H1 (cell line): Measurements from ENCODE around the gene LRRK1. TPM values are rescaled to one million over a fixed set of nuclear protein-coding genes. Genes with fewer than 3 reads are reported as not detected.

Source experiments
- CTCF ChIA-PET: fragments of 300-600 bp; sonication (Branson Sonifier 250); formaldehyde crosslinking; loops from one replicate; lab custom pipeline; 2021; ENCODE audit not compliant: partially characterized antibody; lab: Charles Lee
- POLR2A ChIA-PET: fragments of 300-600 bp; sonication (Branson Sonifier 250); formaldehyde crosslinking; loops from one replicate; lab custom pipeline; 2021; ENCODE audit warnings: inconsistent platforms; ENCODE audit not compliant: partially characterized antibody; lab: Charles Lee
- DNase-seq, 2 experiments: peaks; one replicate each; pipeline versions ENCODE4 v3.0.0 to v3.0.0-alpha.2; 2010 to 2022; ENCODE audit warnings: low spot score in 2 of 2, low read depth in 1 of 2, mixed read lengths in 1 of 2
- FAIRE-seq: peaks from 2 replicates; lab custom pipeline; 2011; peaks lifted over from hg19 to GRCh38; lab: Jason Lieb, UNC
- H2AFZ ChIP-seq: 2 replicates; pipeline ENCODE4 v1.8.1; 2012; ENCODE audit warnings: low read length, inconsistent platforms
- H2AK5ac ChIP-seq: 2 replicates; pipeline ENCODE4 v1.6.1; 2013; ENCODE audit warnings: low read depth, low read length
- H2BK120ac ChIP-seq: replicated peaks from 2 replicates; pipeline ENCODE3; 2013; ENCODE audit warnings: low read depth, low read length, inconsistent platforms
- H2BK12ac ChIP-seq: 2 replicates; pipeline ENCODE4 v1.6.1; 2013; ENCODE audit warnings: low read depth, low read length
- H2BK15ac ChIP-seq: 2 replicates; pipeline ENCODE4 v1.6.1; 2013; ENCODE audit warnings: low read length
- H2BK20ac ChIP-seq: 2 replicates; pipeline ENCODE4 v1.6.1; 2013; ENCODE audit warnings: low read length
- H2BK5ac ChIP-seq: 2 replicates; pipeline ENCODE4 v1.6.1; 2013; ENCODE audit warnings: low read depth, low read length
- H3K14ac ChIP-seq: 2 replicates; pipeline ENCODE4 v1.6.1; 2013; ENCODE audit warnings: inconsistent platforms; ENCODE audit not compliant: insufficient read length
- H3K18ac ChIP-seq: 2 replicates; pipeline ENCODE4 v1.6.1; 2013; ENCODE audit warnings: low read length; ENCODE audit errors: extremely low read depth
- H3K23ac ChIP-seq: 2 replicates; pipeline ENCODE4 v1.6.1; 2013; ENCODE audit warnings: inconsistent platforms; ENCODE audit not compliant: insufficient read length
- H3K23me2 ChIP-seq: 2 replicates; pipeline ENCODE4 v1.6.1; 2013; ENCODE audit warnings: low read depth, low read length
- H3K27ac ChIP-seq: 2 replicates; pipeline ENCODE4 v1.6.1; 2011; ENCODE audit warnings: low read depth, low read length, inconsistent platforms
- H3K27me3 ChIP-seq, 4 experiments: replicated peaks in 1 of 4; 1 replicate in 1 of 4; 2 replicates in 3 of 4; pipeline versions ENCODE4 v1.6.1 to v1.8.1; 2011 to 2013; ENCODE audit warnings: low read length in 3 of 4, mild to moderate bottlenecking in 3 of 4, inconsistent platforms in 2 of 4, mixed read lengths in 2 of 4, moderate library complexity in 1 of 4; ENCODE audit not compliant: control insufficient read depth in 3 of 4, insufficient read depth in 3 of 4; ENCODE audit errors: extremely low read depth in 1 of 4
- H3K36me3 ChIP-seq, 4 experiments: 2 replicates each; pipeline versions ENCODE4 v1.6.1 to v1.8.1; 2011 to 2013; ENCODE audit warnings: mild to moderate bottlenecking in 4 of 4, low read length in 3 of 4, moderate library complexity in 2 of 4, control low read depth in 1 of 4, inconsistent platforms in 1 of 4; ENCODE audit not compliant: insufficient read depth in 4 of 4, control insufficient read depth in 2 of 4
- H3K4ac ChIP-seq: replicated peaks from 2 replicates; pipeline ENCODE3; 2013; ENCODE audit warnings: low read length, low read depth, mixed read lengths, inconsistent platforms; ENCODE audit not compliant: insufficient read length
- H3K4me1 ChIP-seq, 4 experiments: replicated peaks in 1 of 4; 1 replicate in 1 of 4; 2 replicates in 3 of 4; pipeline versions ENCODE4 v1.6.1 to v1.8.1; 2011 to 2013; ENCODE audit warnings: low read length in 3 of 4, inconsistent platforms in 2 of 4, mixed read lengths in 1 of 4; ENCODE audit not compliant: insufficient read depth in 4 of 4, control insufficient read depth in 3 of 4
- H3K4me2 ChIP-seq, 2 experiments: 2 replicates each; pipeline versions ENCODE4 v1.6.1 to v1.8.1; 2011 to 2013; ENCODE audit warnings: low read depth in 2 of 2, low read length in 2 of 2, control low read depth in 1 of 2, inconsistent platforms in 1 of 2, mild to moderate bottlenecking in 1 of 2; ENCODE audit not compliant: insufficient read depth in 1 of 2
- H3K4me3 ChIP-seq, 4 experiments: fragments of 200-600, 300-600 bp in 1 of 4; sonication (generic), shearing (Covaris generic), sonication (Bioruptor Twin) in 1 of 4; 2 replicates each; pipeline versions ENCODE4 v1.5.1 to v1.8.1; 2011 to 2016; ENCODE audit warnings: low read length in 4 of 4, low read depth in 3 of 4, control low read depth in 2 of 4, inconsistent platforms in 2 of 4, mild to moderate bottlenecking in 2 of 4, mixed read lengths in 1 of 4, moderate library complexity in 1 of 4; ENCODE audit not compliant: insufficient read depth in 2 of 4; ENCODE audit errors: extremely low read depth in 1 of 4
- H3K56ac ChIP-seq: replicated peaks from 2 replicates; pipeline ENCODE3; 2013; ENCODE audit warnings: low read depth, mild to moderate bottlenecking, mixed read lengths, low read length, inconsistent platforms; ENCODE audit not compliant: insufficient read length
- H3K79me1 ChIP-seq: 2 replicates; pipeline ENCODE4 v1.6.1; 2013; ENCODE audit warnings: low read depth, low read length, control low read depth
- H3K79me2 ChIP-seq, 2 experiments: 2 replicates each; pipeline versions ENCODE4 v1.6.1 to v1.8.1; 2012 to 2013; ENCODE audit warnings: low read length in 2 of 2, mild to moderate bottlenecking in 2 of 2, inconsistent platforms in 1 of 2; ENCODE audit not compliant: insufficient read depth in 2 of 2, control insufficient read depth in 1 of 2
- H3K9ac ChIP-seq, 4 experiments: replicated peaks in 1 of 4; 1 replicate in 1 of 4; 2 replicates in 3 of 4; pipeline versions ENCODE4 v1.6.1 to v1.8.1; 2011 to 2013; ENCODE audit warnings: low read depth in 3 of 4, low read length in 3 of 4, control low read depth in 2 of 4, mild to moderate bottlenecking in 2 of 4, moderate library complexity in 2 of 4, inconsistent platforms in 1 of 4; ENCODE audit errors: extremely low read depth in 1 of 4
- H3K9me3 ChIP-seq, 2 experiments: 2 replicates each; pipeline versions ENCODE4 v1.6.1 to v1.8.1; 2012 to 2013; ENCODE audit warnings: mild to moderate bottlenecking in 2 of 2, moderate library complexity in 2 of 2, control low read depth in 1 of 2, inconsistent platforms in 1 of 2, low read depth in 1 of 2, low read length in 1 of 2, mixed read lengths in 1 of 2; ENCODE audit not compliant: insufficient read depth in 2 of 2
- H4K20me1 ChIP-seq, 2 experiments: replicated peaks in 1 of 2; 2 replicates each; pipeline versions ENCODE3 to v1.8.1; 2011 to 2013; ENCODE audit warnings: inconsistent platforms in 2 of 2, low read length in 2 of 2, mild to moderate bottlenecking in 1 of 2; ENCODE audit not compliant: insufficient read depth in 2 of 2, control insufficient read depth in 1 of 2
- H4K5ac ChIP-seq: 2 replicates; pipeline ENCODE4 v1.6.1; 2013; ENCODE audit warnings: low read length, low read depth, mixed read lengths, inconsistent platforms; ENCODE audit not compliant: insufficient read length
- H4K8ac ChIP-seq: 2 replicates; pipeline ENCODE4 v1.8.0; 2013; ENCODE audit warnings: mild to moderate bottlenecking, moderate library complexity, low read length, inconsistent platforms; ENCODE audit not compliant: insufficient read depth; ENCODE audit errors: extremely low read depth
- H4K91ac ChIP-seq: replicated peaks from 2 replicates; pipeline ENCODE3; 2013; ENCODE audit warnings: low read length, mixed read lengths, inconsistent platforms; ENCODE audit not compliant: insufficient read length
- BCL11A ChIP-seq, 2 experiments: IDR thresholded peaks; one replicate each; pipeline ENCODE4 v1.6.1; 2011; ENCODE audit warnings: low read depth in 2 of 2, low read length in 2 of 2, mild to moderate bottlenecking in 2 of 2
- CBX5 ChIP-seq: fragments of 300-800, 300-1000 bp; sonication (generic); IDR thresholded peaks from 2 replicates; pipeline ENCODE4 v1.7.1; 2016; ENCODE audit warnings: antibody characterized with exemption, low read length, low read depth
- CBX8 ChIP-seq: fragments of 300-800, 300-1000 bp; sonication (generic); IDR thresholded peaks from 2 replicates; pipeline ENCODE4 v1.7.1; 2016; ENCODE audit warnings: low read depth, low read length, borderline replicate concordance
- KDM4A ChIP-seq: IDR thresholded peaks from one replicate; pipeline ENCODE4 v1.7.1; 2012; ENCODE audit warnings: low read depth, mild to moderate bottlenecking, moderate library complexity, low read length, inconsistent platforms; ENCODE audit not compliant: severe bottlenecking
- RBBP5 ChIP-seq: IDR thresholded peaks from 2 replicates; pipeline ENCODE4 v1.7.1; 2012; ENCODE audit warnings: low read depth, mild to moderate bottlenecking, inconsistent platforms, low read length, moderate library complexity, borderline replicate concordance
- RXRA ChIP-seq: IDR thresholded peaks from 2 replicates; pipeline ENCODE4 v1.6.1; 2011; ENCODE audit warnings: low read depth, mild to moderate bottlenecking, low read length, moderate library complexity; ENCODE audit not compliant: insufficient read depth
- TAF1 ChIP-seq: IDR thresholded peaks from 2 replicates; pipeline ENCODE4 v1.6.1; 2011; ENCODE audit warnings: mild to moderate bottlenecking, low read depth, low read length
- WGBS, 2 experiments: shearing (Covaris generic) in 1 of 2; methylation state at CpG; one replicate each; pipeline versions ENCODE4 v1.1.6 to v1.1.7; 2013 to 2015; ENCODE audit warnings: low lambda C conversion rate in 2 of 2, mixed read lengths in 2 of 2, inconsistent platforms in 1 of 2, low coverage in 1 of 2, missing lambda C conversion rate in 1 of 2; ENCODE audit not compliant: insufficient replicate concordance in 2 of 2, insufficient coverage in 1 of 2, insufficient read length in 1 of 2; ENCODE audit errors: extremely low coverage in 1 of 2, missing lambda C conversion rate in 1 of 2; 5-methylcytosine and 5-hydroxymethylcytosine counted together
- polyA plus RNA-seq, 7 experiments: library from polyadenylated mRNA; depleted of rRNA in 3 of 7; stranded (reverse) in 5 of 7; unstranded in 2 of 7; fragments of >200 nt in 5 of 7; fragments of 200-250 nt in 2 of 7; gene quantifications; 1 replicate in 5 of 7; 2 replicates in 1 of 7; 4 replicates in 1 of 7; pipeline versions ENCODE4 v1.2.1 to v1.2.3, GENCODE V29; 2011 to 2013; ENCODE audit warnings: missing spikeins in 2 of 7, mixed read lengths in 2 of 7
- total RNA-seq: library from RNA; stranded (reverse); fragmentation: NEBNext Ultra II Directional; extraction: Animal tissue kit (Norgen Biotek cat#: 25700); gene quantifications from 2 replicates; pipeline ENCODE4 v1.2.1, GENCODE V29; 2021
- TF ChIP-seq, protein P1 (sequence below): IDR thresholded peaks from 2 replicates; pipeline ENCODE4 v1.6.1; 2011; ENCODE audit warnings: low read depth, mild to moderate bottlenecking, low read length; ENCODE audit not compliant: insufficient read depth
- TF ChIP-seq, protein P2 (sequence below): IDR thresholded peaks from 2 replicates; pipeline ENCODE4 v1.6.1; 2012; ENCODE audit warnings: low read length, inconsistent platforms
- TF ChIP-seq, protein P3 (sequence below): IDR thresholded peaks from 2 replicates; pipeline ENCODE4 v1.6.1; 2012; ENCODE audit warnings: inconsistent platforms

The LRRK1 gene
- total and polyA plus RNA-seq, 2 of the 8 experiments (the other 6 are each of a cell fraction or from before 2014, with no cell fraction given): 1.2 to 3.6 TPM

DNA sequence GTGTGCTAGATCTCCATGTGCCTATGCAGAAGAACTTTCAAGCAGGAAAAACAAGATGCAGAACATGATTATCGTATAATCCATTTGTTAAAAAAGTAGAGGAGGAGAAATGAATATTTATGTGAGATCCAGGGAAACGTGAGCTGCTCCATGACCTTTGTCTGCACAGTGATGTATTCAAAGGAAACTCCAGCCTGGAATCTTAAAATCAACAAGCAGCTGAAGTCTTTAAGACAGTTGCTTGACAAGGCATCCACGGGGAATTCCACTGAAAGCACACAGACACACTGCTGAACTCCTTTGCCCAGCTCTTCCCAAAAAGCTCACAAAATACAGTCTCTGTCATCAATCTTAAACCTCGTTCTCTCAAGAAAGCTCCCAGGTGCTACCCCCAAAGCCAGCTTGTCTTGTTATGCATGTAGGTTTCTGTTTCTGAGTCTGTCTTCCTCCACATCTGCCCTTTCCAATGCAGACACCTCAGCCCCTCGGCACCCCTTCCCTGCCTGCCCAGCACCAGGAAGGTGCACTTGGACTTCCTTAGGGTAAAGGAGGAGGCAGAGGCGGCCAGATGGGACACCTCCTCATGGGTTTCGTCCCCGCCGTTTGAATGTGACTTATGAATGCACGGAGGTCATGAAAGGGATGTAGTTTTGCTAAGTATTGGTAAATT lies 28.7 kb downstream of the LRRK1 start:
- Histone ChIP-seq H3K23ac (no peak overlapping the region), H4K20me1 (no peaks in the 10 kb centered on the region), H2AK5ac (no peak overlapping the region), H3K36me3 (no peaks in the 10 kb centered on the region), H4K91ac (no peak overlapping the region), H3K27me3 (no peaks in the 10 kb centered on the region), H3K27ac (no peak overlapping the region), H3K9ac (no peak overlapping the region), H2AFZ (peak overlapping the region; percentile 59), H3K79me1 (no peaks in the 10 kb centered on the region), H3K4me2 (no peak overlapping the region), H4K8ac (no peak overlapping the region), H3K4ac (no peak overlapping the region), H4K5ac (no peak overlapping the region), H2BK12ac (no peak overlapping the region), H3K4me3 (no peak overlapping the region), H3K23me2 (no peaks in the 10 kb centered on the region), H3K9me3 (no peaks in the 10 kb centered on the region), H3K14ac (no peak overlapping the region), H2BK15ac (no peak overlapping the region), H2BK20ac (no peak overlapping the region), H2BK5ac (no peak overlapping the region), H3K56ac (no peak overlapping the region), H3K18ac (no peak overlapping the region), H3K79me2 (no peaks in the 10 kb centered on the region), H3K4me1 (peaks cover 0 to 5% (median 2%) of the 10 kb centered on the region in 4 experiments; a peak in 3 of 7 replicates), H2BK120ac (no peak overlapping the region)
- no peak for DNase-seq
- WGBS, 2 experiments: 75% methylated on average over 10 of the region's 10 CpGs; no CpG with 5 or more reads in 1 of the 2 experiments
- POLR2A ChIA-PET: no interaction called here
- CTCF ChIA-PET: interaction anchor here (1.0 kb wide), 1 partner anchor 61 kb away, joined by 3 read pairs; no protein-coding TSS in a partner anchor
- no peak for FAIRE-seq
- TF ChIP-seq, protein P1, sequence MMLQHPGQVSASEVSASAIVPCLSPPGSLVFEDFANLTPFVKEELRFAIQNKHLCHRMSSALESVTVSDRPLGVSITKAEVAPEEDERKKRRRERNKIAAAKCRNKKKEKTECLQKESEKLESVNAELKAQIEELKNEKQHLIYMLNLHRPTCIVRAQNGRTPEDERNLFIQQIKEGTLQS: no peak
- TF ChIP-seq KDM4A: no peak
- TF ChIP-seq, protein P2, sequence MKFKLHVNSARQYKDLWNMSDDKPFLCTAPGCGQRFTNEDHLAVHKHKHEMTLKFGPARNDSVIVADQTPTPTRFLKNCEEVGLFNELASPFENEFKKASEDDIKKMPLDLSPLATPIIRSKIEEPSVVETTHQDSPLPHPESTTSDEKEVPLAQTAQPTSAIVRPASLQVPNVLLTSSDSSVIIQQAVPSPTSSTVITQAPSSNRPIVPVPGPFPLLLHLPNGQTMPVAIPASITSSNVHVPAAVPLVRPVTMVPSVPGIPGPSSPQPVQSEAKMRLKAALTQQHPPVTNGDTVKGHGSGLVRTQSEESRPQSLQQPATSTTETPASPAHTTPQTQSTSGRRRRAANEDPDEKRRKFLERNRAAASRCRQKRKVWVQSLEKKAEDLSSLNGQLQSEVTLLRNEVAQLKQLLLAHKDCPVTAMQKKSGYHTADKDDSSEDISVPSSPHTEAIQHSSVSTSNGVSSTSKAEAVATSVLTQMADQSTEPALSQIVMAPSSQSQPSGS: no peak
- no peak for TF ChIP-seq CBX8
- no peak for TF ChIP-seq CBX5
- TF ChIP-seq RBBP5: no peak
- TF ChIP-seq, protein P3, sequence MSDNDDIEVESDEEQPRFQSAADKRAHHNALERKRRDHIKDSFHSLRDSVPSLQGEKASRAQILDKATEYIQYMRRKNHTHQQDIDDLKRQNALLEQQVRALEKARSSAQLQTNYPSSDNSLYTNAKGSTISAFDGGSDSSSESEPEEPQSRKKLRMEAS: no peak
- no peak for TF ChIP-seq RXRA
- no peak for TF ChIP-seq TAF1
- TF ChIP-seq BCL11A (IDR thresholded peaks at IDR 0.05; ENCODE audit: low read depth in 2 of 2, low read length in 2 of 2): no peak
